22Rv1 (cell line): ENCODE data around the gene CDK12.

Experiments
- ZFX ChIP-seq: fragments of 450-650 bp; IDR thresholded peaks from 2 replicates; pipeline ENCODE4 v1.6.1; 2017; ENCODE audit warnings: antibody characterized with exemption, borderline replicate concordance
- TF ChIP-seq, protein P1 (sequence below): fragments of 450-650 bp; IDR thresholded peaks from 2 replicates; pipeline ENCODE4 v1.5.1; 2017; ENCODE audit warnings: mild to moderate bottlenecking

DNA sequence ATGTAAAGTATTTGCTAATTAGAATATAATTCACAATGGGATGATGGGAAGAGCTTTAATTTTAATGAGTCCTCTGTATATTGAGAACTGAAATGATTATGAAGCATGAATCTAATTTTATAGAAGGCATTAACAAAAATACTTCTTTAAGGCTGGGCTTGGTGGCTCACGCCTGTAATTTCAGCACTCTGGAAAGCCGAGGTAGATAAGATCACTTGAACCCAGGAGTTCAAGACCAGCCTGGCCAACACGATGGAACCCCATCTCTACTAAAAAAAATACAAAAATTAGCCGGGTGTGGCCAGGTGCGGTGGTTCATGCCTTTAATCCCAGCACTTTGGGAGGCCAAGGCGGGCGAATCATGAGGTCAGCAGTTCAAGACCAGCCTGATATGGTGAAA is 12.0 kb downstream of the CDK12 start:
- TF ChIP-seq, protein P1, sequence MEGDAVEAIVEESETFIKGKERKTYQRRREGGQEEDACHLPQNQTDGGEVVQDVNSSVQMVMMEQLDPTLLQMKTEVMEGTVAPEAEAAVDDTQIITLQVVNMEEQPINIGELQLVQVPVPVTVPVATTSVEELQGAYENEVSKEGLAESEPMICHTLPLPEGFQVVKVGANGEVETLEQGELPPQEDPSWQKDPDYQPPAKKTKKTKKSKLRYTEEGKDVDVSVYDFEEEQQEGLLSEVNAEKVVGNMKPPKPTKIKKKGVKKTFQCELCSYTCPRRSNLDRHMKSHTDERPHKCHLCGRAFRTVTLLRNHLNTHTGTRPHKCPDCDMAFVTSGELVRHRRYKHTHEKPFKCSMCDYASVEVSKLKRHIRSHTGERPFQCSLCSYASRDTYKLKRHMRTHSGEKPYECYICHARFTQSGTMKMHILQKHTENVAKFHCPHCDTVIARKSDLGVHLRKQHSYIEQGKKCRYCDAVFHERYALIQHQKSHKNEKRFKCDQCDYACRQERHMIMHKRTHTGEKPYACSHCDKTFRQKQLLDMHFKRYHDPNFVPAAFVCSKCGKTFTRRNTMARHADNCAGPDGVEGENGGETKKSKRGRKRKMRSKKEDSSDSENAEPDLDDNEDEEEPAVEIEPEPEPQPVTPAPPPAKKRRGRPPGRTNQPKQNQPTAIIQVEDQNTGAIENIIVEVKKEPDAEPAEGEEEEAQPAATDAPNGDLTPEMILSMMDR: no peak
- TF ChIP-seq ZFX: no peak
